KBM-7 (cell line): Measurements from ENCODE around the gene MRM1.
A peak's percentile ranks its signal among the peaks of the same experiment; 100 is the strongest.
"Not testable (repeated sequence)": the region's sequence is repeated elsewhere in the genome, so short reads cannot be mapped to it uniquely, and the experiment has no call there.

ENCODE experiments used
- DNase-seq: peaks from one replicate; pipeline ENCODE4 v3.0.0-alpha.2; 2015
- in situ Hi-C: fragments of 300-500 bp; cut with MboI; formaldehyde crosslinking; loops from 2 replicates; pipeline ENCODE4 v1.14.3; 2020; ENCODE audit warnings: low sequenced_read_pairs, low pct_unique_long_range_greater_than_20kb, mixed read lengths

The MRM1 gene

DNA sequence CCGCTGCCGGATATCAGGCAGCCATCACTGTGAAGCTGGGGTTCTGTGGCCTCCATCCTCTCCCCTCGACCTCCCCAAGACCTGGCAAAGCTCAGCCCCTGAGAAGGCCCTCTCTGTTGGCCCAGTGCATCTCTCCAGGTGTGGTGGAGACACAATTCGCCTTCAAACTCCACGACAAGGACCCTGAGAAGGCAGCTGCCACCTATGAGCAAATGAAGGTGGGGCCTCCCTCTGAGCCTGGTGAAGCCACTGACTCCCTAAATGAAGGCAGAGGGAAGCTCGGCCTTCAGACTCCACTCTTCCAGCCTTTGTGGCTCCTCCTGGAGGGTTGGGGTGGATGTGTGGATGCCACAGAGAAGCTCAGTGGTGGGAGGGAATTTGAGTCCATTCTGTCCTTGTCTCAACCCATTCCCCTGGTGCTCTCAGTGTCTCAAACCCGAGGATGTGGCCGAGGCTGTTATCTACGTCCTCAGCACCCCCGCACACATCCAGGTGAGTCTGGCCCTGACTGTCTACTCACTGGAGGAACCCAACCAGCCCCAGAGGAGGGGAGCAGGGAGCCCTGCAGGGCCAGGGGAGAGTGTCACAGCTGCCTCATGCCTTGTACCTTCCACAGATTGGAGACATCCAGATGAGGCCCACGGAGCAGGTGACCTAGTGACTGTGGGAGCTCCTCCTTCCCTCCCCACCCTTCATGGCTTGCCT lies 1.7 kb upstream of the MRM1 start:
- in situ Hi-C loops, result loop anchor here (25.0 kb wide), 3 partner anchors 463 to 788 kb away; partner anchors contain the start of gene C17orf78
- DNase-seq, result no peak

DNA sequence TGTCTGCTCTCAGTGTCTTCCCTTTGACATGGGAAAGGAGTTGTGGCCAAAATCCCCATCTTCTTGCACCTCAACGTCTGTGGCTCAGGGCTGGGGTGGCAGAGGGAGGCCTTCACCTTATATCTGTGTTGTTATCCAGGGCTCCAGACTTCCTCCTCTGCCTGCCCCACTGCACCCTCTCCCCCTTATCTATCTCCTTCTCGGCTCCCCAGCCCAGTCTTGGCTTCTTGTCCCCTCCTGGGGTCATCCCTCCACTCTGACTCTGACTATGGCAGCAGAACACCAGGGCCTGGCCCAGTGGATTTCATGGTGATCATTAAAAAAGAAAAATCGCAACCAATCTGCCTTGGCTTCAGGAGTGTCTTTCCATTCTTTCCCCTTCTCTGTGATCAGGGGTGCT lies 918 bp upstream of the MRM1 start:
- no peak for DNase-seq
- in situ Hi-C loops, result loop anchor here (25.0 kb wide), 3 partner anchors 462 to 787 kb away; partner anchors contain the start of gene C17orf78

DNA sequence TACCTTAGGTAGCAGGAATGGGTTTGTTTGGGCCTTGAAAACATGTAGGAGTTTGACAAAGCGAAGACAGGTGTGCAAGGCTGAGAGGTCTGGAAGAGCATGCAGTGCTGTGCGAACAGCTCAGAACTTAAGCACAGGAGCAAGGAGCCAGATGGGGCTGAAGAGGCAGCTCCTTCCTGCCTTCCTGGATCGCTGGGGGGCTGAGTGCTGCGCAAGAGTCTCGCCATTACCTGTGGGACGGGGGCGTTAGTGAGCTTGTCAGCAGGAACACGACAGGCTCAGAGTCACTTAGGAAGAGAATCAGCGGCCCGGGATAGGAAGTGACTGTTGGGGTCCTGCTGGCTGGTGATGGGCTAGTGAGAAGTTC lies 464 bp upstream of the MRM1 start:
- in situ Hi-C loops, result loop anchor here (25.0 kb wide), 3 partner anchors 461 to 786 kb away; partner anchors contain the start of gene C17orf78
- no peak for DNase-seq

DNA sequence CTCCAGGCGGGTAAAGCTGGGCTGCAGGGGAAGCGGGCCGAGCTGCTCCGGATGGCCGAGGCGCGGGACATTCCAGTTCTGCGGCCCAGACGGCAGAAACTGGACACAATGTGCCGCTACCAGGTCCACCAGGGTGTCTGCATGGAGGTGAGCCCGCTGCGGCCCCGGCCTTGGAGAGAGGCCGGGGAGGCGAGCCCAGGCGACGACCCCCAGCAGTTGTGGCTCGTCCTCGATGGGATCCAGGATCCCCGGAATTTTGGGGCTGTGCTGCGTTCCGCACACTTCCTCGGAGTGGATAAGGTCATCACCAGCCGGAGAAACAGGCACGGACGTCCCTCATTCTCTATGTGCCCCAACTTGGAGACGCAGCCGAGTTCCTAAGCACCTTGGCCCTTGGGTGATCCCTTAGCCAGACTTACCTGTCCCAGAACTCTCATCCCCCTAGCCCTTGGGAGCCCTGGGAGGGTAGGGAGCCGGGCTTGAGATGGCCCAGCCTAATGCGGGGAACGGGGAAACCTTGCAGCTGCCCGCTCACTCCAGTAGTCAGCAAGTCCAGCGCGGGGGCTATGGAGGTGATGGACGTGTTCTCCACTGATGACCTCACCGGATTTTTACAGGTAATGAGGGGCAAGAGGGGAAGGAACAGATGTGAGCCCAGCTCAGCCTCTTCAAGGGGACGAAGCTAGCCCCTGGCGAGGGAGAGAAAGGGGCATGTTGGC lies 806 bp downstream of the MRM1 start:
- in situ Hi-C loops, result loop anchor here (25.0 kb wide), 3 partner anchors 460 to 785 kb away; partner anchors contain the start of gene C17orf78
- DNase-seq, result peak; percentile 29

DNA sequence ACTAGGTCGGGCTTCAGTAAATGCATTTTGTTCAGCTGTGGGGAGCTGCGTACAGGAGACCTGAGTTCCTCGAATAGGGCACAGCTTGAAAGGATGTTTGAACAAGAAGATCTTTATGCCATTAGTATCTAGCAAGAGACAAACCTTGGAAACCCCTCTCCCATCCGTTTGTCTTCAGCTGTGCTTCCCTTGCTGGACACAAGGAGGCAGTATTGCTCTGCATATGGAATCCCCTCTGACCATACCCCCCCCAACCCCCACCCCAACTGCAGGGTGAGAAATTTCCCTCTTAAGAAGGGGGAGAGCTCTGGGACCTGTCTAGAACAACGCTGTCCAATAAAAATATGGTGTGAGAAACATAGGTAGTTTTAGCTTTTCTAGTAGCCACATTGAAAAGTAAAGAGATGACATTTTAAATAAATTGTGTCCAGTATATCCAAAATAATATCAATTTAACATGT lies 1.6 kb downstream of the MRM1 start:
- in situ Hi-C loops, result loop anchor here (25.0 kb wide), 3 partner anchors 459 to 784 kb away; partner anchors contain the start of gene C17orf78
- DNase-seq, result peak; percentile 80

DNA sequence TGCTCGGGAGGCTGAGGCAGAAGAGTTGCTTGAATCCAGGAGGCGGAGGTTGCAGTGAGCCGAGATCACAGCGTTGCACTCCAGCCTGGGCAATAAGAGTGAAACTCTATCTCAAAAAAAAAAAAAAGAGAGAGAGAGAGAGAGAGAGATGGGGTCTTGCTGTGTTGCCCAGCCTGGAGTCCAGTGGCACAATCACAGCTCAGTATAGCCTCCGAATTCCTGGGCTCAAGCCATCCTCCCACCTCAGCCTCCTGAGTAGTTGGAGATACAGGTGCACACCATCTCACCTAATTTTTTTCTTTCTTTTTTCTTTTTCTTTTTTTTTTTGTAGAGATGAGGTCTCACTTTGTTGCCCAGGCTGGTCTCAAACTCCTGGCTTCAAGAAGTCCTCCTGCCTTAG lies 3.6 kb downstream of the MRM1 start:
- in situ Hi-C loops, result loop anchor here (25.0 kb wide), 3 partner anchors 457 to 782 kb away; partner anchors contain the start of gene C17orf78
- DNase-seq, result not testable (repeated sequence)

DNA sequence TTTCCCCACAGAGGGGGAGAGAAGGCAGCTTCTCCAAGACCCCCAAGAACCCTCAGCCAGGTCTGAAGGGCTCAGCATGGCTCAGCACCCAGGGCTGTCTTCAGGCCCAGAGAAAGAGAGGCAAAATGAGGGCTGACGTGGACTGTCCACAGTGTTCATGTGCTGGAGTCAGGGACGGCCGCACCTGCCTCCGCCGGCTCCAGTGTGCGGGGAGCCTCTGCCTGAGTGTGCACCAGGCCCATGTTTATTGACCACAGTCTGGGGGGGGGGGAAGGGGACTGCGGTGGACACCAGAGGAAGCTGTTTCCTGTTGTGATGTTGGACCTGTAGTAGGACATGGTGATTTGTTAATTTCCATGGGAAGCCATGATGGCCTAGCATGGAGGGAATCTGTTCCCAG lies 6.9 kb downstream of the MRM1 start:
- no peak for DNase-seq
- in situ Hi-C loops, result loop anchor here (25.0 kb wide), 3 partner anchors 454 to 779 kb away; partner anchors contain the start of gene C17orf78

DNA sequence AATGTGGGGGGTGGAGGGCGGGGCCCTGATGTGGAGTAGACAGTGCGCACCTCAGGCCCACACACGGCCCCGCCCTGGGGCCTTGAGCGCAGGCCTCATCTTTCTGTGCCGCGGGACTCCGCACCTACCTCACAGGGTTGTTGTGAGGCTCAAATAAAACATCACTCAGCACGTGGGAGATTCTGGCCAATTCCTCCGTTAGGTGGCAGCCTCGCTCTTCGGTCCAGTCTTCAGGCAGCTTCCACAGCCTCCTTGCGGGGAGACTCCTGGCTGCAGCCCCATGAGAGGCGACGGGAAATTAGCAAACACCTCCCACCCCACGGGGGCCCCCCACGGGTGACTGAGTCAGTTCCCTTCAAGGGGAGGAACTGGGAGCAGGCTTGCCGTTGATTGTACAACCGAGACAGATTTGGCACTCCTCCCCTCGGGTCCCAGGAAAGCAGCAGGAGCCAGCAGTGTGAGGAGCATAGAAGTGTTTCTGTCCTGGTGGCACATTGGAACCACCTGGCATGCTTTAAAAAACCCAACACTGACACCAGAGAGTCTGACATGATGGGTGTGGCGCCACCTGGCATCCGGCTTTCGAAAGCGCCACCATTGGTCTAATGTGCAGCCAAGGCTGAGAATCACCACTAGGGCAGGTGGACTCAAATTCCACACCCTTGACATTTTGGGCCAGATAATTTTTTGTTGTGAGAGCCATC lies 7.6 kb downstream of the MRM1 start:
- in situ Hi-C loops, result loop anchor here (25.0 kb wide), 3 partner anchors 453 to 778 kb away; partner anchors contain the start of gene C17orf78
- DNase-seq, result peak; percentile 21

DNA sequence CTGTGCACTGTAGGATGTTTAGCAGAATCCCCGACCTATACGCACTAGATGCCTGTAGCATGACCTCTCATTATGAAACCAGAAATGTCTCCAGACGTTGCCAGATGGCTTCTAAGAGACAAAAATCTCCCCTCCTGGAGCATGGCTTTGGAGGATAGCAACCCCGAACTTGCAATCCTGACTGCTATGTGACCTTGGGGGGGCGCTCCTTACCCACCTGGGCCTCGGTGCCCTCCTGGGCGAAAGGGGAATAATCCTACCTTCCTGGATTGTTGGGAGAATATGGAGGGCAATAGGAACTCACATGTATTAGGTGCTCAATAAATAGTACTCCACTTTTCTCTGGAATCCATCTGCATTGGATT lies 8.1 kb downstream of the MRM1 start:
- DNase-seq, result no peak
- in situ Hi-C loops, result loop anchor here (25.0 kb wide), 3 partner anchors 453 to 778 kb away; partner anchors contain the start of gene C17orf78

DNA sequence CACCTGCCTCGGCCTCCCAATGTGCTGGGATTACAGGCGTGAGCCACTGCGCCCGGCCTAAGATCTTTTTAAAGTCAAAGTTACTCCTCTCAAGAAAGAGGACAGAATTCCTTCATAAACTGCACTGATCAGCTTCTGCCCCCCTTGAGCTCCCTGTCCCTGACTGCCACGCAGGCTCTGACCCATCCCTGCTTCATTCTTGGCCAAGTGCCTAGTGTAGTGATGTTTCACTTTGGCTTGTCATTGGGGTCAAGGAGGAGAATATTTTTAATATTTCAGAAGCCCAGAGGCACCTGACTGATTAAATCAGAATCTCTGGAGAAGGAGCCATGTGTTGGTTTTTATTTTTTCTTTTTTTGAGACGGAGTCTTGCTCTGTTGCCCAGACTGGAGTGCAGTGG lies 9.1 kb downstream of the MRM1 start:
- DNase-seq, result no peak
- in situ Hi-C loops, result loop anchor here (25.0 kb wide), 3 partner anchors 452 to 777 kb away; partner anchors contain the start of gene C17orf78

DNA sequence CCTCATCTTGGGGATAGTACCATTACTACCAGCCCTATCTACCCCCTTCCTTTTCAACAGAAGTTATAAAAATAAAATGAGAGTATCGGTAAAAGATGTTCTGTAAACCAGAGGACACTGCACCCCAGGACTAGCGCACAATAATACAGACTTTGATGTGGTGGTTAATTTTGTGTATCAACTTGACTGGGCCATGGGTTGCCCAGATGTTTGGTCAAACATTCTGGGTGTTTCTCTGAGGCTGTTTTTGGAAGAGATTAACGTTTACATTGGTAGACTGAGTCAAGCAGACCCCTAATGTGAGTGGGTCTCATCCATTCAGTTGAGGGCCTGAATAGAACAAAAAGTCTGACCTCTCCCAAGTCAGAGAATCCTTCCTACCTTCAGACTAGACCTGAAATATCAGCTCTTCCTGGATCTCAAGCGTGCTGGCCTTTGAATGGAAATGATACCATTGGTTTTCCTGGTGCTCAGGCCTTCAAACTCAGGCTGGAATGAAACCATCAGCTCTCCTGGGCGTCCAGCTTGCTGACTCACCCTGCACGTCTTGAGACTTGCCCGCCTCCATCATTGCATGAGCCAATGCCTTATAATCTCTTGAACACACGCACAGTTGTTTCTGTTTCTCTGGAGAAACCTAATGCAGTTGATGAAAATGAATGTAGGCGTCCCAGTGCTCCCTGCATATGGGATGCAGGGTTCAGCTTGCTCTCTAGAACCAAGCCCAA lies 10.1 kb downstream of the MRM1 start:
- in situ Hi-C loops, result loop anchor here (25.0 kb wide), 3 partner anchors 451 to 776 kb away; partner anchors contain the start of gene C17orf78
- no peak for DNase-seq

DNA sequence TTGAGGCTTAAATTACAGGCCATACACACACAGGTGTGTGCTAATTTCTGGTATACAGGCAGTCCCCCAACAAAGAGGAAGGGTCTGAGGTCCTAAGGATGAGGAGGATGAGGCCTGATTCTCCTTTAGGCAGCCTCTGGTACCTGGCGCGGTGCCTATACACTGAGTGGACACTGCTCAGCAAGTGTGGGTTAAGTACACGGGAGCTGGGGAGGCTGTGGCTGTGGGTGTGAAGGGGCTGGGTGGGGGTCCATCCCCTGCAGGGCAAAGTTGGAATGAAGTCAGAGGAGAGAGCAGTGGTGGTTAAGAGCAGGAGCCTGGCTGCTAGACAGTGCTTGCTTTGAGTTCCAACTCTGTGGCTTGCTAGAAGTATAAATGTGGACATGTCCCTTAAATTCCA lies 10.9 kb downstream of the MRM1 start:
- in situ Hi-C loops, result loop anchor here (25.0 kb wide), 3 partner anchors 450 to 775 kb away; partner anchors contain the start of gene C17orf78
- no peak for DNase-seq

DNA sequence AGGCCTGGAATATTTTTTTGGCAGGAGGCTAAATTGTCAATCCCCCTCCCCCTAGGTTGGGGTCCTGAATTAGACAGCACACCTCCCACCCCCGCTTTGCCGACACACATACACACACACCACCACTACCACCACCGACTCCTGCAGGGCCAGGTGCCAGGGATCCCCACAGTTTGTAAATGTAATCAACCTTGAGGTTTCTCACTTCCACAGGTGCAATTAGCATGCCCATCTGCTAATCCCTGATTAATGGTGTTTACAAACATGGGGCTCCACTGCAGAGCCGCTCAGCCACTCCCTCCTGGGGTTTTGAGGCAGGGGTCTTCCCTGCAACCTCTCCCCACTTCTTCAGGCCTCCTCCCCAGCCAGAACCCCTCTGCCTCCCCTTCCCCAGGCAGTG lies 11.8 kb downstream of the MRM1 start:
- DNase-seq, result no peak
- in situ Hi-C loops, result loop anchor here (25.0 kb wide), 3 partner anchors 449 to 774 kb away; partner anchors contain the start of gene C17orf78

DNA sequence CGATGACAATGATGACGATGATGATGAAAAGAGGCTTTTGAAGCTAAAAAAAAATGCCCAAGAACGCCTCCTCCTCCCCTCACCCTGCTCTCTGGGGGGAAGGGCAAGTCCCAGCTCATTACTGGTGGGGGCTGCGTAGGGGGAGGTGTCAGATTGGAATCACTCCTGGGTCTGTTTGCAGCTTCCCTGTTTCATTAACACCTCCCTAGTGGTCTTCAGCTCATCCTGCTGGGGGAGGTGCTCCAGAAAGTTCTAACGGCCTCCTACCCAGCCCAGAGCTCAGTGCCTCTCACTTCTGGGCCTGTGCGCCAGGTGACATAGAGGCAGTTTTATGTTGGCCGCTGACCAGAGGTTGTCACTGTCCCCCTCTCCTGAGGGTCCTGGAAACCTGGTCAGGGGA lies 12.7 kb downstream of the MRM1 start:
- no peak for DNase-seq
- in situ Hi-C loops, result loop anchor here (25.0 kb wide), 3 partner anchors 448 to 773 kb away; partner anchors contain the start of gene C17orf78

DNA sequence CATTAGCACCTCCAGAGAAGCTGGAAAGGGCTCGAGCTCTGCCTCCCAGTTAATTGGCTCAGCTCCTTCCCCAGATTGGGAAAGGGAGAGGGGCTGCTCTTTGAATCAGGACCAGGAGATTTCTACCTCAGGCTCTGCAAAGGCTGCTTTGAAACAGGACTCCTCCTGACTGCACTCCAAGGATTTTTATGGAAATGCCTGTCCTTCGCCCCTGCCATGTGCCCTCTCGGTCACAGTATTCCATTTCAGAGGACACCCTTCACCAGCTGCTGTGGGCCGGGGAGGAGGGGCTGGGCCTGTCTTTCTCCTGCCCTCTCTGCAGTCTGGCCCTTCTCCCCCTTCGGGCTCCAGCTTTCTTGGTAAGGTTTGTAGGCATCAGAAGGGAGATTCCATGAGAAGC lies 13.6 kb downstream of the MRM1 start:
- DNase-seq, result no peak
- in situ Hi-C loops, result loop anchor here (25.0 kb wide), 3 partner anchors 447 to 772 kb away; partner anchors contain the start of gene C17orf78

DNA sequence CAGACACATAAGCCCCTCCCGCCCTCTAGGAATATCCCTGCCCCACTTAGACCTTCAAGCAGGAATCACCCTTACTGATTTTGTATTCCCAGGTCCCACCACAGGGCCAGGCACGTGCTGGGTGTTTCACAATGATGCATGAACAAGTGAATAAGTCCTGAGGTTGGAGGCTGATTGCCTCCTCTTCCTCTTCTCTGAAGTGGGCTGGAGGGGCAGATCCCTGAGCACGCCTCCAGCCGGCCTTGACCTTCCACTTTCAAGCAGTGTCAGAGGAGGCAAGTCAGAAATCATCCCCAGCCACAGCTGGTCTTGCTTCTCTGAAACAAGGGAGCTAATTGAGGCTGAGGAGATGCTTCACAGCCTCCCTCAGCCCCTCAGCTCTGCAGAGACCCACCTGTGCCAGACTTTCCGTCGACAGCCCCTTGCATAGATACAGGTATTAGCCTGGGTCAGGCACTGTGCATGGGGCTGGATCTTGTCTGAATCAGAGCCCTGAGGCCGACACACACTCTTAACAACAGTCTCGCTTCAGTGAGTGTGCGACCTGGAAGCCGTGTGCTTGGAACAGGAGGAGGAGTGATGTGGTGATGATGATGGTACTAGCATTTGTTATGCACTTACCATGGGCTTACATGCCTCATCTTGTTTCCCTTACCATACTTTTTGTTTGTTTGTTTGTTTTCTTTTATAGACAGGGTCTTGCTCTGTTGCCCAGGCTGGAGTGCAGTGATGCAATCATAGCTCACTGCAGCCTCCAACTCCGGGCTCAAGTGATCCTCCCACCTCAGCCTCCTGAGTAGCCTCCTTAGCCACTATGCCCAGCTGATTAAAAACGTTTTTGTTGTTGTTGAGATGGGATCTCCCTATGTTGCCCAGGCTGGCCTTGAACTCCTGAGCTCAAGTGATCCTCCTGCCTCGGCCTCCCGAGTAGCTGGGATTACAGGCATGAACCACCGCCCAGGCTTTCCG lies 15.0 kb downstream of the MRM1 start:
- in situ Hi-C loops, result loop anchor here (25.0 kb wide), 3 partner anchors 446 to 771 kb away; partner anchors contain the start of gene C17orf78
- no peak for DNase-seq

DNA sequence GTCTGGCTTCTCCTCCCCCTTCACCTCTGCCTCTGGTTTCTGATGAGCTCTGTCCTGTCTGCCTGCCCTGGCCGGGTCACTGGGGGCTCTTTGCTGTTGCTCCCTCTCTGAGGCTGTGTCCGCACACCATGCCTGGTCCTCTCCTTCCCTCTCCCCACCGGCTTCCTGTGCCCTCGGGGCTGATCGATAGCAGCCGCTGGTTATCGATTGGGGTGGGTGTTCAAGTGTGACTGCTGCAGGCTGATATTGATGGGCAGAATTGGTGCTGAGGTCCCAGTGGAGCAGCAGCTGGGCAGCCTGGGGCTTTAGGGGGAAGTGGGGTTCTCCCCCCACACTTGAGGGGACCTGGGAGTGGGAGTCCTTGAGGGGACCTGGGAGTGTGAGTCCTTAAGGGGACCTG lies 16.4 kb downstream of the MRM1 start:
- no peak for DNase-seq
- in situ Hi-C loops, result loop anchor here (25.0 kb wide), 3 partner anchors 445 to 770 kb away; partner anchors contain the start of gene C17orf78
